NCI-H345 treated with DMSO at 0.1 percent for 48 hours (cell line): ENCODE results near the gene SARDH.
"Not testable (repeated sequence)": the region's sequence is repeated elsewhere in the genome, so short reads cannot be mapped to it uniquely, and the experiment has no call there.

Experiments
- DNase-seq: peaks from one replicate; lab custom pipeline; 2025; ENCODE audit not compliant: unreplicated experiment; lab: John Stamatoyannopoulos, UW

SARDH gene

GRCh38 chr9:133759946-133760345 is 21.8 kb upstream of the SARDH start:
- no peak for DNase-seq

GRCh38 chr9:133759146-133759900 is 21.2 kb upstream of the SARDH start:
- no peak for DNase-seq

DNA sequence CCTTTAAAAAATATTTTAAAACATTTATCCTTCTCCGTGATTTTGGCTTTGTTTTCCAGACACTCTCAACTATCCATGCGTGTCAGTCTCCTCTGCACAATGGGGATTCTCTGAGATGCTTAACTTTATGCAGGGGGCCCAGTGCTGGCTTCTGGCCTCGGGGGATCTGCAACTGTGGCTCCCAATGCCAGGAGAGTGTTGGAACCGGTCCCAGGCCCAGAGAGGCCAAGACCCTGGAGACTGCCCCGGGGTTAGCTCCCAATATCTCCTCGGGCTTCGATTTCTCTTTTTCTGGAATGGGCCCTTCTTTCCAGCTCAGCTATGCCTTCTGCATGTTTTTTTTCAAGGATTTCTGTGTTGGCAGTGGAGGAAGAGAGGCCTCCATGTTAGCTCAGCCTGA is 20.1 kb upstream of the SARDH start:
- DNase-seq = no peak

DNA sequence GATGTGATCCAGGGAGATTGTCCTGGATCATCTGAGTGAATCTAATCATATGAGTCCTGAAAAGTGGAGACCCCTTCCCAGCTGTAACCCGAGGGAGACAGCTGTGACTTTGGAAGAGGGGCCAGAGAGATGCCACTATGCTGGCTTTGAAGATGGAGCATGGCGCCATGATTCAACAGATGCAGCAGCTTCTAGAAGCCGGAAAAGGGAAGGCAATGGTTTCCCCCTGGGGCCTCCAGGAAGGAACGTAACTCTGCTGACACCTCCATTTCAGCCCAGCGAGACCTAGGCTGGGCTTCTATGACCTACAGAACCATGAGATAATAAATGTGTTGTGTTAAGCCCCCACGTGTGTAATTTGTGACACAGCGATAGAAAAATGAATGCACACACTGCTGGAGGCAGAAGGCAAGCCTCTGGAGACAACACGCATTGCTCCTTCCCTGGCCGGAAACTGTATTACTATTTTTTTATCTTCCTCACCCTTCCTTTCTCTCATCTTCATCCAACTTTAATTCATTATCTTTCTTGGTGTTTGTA is 16.6 kb upstream of the SARDH start:
- DNase-seq = no peak

GRCh38 chr9:133754187-133754586 is 16.0 kb upstream of the SARDH start:
- no peak for DNase-seq

GRCh38 chr9:133752739-133753446 is 14.7 kb upstream of the SARDH start:
- DNase-seq = no peak

GRCh38 chr9:133750982-133751649 is 13.0 kb upstream of the SARDH start:
- no peak for DNase-seq

DNA sequence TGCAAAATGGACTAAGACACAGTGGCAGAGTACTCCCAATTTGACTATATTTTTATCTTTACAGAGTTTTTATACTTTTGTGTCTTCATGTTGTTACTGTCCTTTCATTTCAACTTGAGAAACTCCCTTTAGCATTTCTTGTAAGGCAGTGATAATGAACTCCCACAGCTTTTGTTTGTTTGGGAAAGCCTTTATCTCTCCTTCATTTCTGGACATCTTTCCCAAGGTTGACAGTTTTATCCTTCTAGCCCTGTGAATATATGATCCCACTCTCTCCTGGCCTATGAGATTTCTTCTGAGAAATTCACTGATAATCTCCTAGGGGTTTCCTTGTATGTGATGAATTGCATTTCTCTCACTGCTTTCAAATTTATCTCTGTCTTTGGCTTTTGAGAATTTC is 9.2 kb upstream of the SARDH start:
- DNase-seq = no peak

DNA sequence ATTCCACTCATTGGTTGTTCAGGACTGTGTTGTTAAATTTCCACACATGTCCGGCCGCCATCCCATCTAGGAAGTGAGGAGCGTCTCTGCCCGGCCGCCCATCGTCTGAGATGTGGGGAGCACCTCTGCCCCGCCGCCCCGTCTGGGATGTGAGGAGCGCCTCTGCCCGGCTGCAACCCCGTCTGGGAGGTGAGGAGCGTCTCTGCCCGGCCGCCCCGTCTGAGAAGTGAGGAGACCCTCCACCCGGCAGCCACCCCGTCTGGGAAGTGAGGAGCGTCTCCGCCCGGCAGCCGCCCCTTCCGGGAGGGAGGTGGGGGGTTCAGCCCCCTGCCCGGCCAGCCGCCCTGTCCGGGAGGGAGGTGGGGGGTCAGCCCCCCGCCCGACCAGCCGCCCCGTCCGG is 6.4 kb upstream of the SARDH start:
- DNase-seq = not testable (repeated sequence)

DNA sequence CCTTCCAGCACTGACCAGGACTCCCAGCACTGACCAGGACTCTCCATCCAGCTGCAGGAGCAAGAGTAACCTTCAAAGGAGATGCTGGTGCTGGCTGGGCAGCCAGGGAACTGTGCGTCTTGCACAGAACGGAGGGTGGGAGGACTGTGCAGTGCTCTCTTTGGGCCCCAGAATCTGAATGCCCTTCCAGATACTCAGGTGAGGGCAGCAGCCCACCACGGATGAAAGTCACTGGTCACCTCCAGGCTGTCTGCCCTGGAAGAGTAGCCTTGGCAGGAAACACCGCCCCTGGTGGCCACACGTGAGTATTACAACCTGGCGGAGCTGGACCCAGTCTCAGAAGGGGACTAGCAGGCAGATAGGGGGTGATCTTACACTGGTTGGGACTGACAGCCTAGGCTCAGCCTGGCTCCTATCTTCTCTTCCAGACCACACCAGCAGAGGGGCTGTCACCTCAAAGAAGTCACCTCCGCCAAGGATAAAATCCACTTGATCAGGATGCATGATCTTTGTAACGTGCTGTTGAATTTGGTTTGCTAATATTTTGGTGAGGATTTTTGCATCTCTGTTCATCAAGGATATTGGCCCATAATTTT is 4.8 kb upstream of the SARDH start:
- DNase-seq = peak; percentile 63

DNA sequence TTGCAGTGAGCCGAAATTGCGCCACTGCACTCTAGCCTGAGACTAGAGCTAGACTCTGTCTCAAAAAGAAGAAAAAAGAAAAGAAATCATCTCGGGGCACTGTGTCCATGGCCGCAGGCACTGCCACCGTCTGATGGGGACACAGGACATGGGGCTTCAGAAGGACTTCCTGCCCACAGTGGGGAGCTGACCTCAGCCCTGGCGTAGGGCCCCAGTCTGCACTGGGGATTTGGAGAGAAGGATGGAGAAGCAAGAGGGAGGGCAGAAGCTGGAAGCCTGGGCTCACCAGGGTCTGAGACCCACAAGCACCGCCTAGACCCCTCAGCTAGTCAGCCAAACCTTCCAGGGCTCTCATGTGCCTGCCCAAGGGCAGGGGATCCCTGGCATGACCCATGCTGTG is 4.1 kb upstream of the SARDH start:
- no peak for DNase-seq

- DNase-seq = no peak
Measured at GRCh38 chr9:133741716-133742115, 3.6 kb upstream of the SARDH start.

GRCh38 chr9:133740911-133741310 is 2.8 kb upstream of the SARDH start:
- no peak for DNase-seq

DNA sequence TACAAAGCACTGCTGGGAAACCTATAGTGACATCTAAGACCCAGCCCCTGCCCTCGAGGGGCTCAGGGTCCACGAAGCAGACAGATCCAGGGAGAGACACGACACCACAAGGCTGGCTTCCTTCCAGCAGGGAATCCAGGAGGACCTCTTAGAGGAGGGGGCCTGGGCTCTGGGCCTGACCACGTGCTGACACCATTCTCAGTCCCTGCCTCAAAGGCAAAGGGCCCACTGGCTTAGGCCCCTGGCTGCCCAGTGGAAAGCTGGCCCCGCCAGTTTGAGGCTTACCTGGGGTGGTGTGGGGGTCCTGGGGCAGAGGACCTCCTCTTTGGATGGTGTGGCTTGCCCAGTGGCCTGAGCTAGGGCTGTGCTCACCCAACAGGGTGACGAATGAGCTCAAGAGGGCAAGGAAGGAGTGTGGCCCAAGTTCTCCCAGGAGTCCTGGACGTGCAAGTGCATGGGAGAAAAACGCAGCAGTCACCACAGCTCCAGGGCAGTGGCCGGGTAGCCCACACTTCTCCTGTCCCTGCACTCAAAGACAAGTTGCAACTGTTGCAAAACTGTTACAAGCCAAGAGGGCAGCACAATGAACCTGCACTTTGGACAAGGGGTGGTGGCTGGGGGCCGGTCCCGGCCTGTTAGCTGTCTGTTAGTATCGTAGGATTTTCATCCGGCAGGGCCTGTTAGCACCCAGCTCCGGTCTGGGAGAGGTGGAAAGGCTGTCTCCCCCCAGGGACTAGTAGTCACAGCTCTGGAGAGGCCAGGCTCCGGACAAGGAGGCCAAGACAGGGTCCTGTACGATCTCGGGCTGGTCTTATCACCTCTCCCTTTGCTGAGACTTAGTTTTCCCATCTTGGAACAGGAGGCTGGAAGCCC is 1.5 kb upstream of the SARDH start:
- no peak for DNase-seq

DNA sequence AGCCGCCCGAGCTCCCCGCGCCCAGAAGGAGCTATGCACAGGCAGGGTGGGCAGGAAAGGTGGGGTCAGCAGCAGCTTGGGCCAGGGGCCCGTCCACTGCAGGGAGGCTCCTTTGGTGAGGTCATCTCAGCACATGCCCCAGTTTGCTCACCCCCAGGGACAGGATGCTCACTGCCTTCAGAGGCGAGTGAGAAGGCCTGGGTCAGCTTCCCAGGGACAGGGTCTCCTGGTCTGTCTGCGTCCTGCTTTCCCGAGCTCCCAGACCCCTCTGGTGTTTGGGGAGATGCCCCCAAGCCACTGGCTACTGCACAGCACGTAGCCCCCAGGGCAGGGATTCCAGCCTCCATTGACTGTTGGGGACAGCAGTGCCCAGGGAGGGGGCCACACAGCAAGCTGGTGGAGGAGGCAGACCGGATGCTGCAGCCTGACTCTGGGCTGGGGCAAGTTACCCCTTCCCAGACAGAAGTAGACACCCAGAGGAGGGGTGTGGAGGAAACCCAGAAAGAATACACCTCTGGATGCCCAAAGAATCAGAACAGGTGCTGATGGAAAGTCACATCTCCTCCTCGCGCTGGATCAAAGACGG is 581 bp upstream of the SARDH start:
- DNase-seq = no peak

GRCh38 chr9:133737071-133737773 is 930 bp downstream of the SARDH start:
- DNase-seq = no peak

DNA sequence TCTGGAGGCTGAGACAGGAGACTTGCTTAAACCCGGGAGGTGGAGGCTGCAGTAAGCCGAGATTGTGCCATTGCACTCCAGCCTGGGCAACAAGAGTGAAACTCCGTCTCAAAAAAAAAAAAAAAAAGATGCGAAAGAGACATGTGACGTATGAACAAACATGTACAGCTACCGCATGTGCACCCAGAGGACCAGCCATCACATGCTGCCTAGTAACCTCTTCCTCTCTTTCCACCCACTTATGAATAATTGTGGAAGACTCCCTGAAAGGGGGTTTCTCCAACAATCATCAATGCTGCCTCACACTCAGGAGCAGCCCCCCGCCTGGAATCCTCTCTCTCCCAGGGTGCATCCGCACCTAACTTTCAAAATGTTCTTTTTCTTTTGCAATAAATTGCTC is 2.2 kb downstream of the SARDH start:
- no peak for DNase-seq

DNA sequence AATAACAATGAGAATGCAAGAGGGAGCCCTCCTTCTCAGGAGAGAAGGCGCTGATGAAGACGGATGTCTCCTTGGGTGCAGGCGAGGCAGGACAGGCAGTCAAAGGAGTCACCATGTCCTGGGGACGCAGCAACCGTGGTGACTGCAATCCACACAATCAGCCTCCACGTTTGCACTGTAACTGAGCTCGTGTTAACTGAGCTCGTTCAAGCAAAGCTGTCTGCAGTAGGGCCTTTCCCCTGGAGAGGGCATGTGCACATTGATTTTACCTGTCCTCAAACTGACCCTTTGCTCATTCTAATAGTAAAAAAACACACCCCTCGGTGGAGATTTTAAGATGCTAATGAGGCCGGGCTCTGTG is 2.8 kb downstream of the SARDH start:
- DNase-seq = no peak

GRCh38 chr9:133734590-133735414 is 3.4 kb downstream of the SARDH start:
- DNase-seq = no peak
